GM19023 (cell line): ENCODE data around the gene PLXDC1.

Experiments used
- ATAC-seq: cut with Tn5 transposase; IDR thresholded peaks from one replicate; pipeline ENCODE4 v1.9.1; 2021; ENCODE audit warnings: mild to moderate bottlenecking, moderate library complexity; ENCODE audit not compliant: unreplicated experiment

PLXDC1 gene

DNA sequence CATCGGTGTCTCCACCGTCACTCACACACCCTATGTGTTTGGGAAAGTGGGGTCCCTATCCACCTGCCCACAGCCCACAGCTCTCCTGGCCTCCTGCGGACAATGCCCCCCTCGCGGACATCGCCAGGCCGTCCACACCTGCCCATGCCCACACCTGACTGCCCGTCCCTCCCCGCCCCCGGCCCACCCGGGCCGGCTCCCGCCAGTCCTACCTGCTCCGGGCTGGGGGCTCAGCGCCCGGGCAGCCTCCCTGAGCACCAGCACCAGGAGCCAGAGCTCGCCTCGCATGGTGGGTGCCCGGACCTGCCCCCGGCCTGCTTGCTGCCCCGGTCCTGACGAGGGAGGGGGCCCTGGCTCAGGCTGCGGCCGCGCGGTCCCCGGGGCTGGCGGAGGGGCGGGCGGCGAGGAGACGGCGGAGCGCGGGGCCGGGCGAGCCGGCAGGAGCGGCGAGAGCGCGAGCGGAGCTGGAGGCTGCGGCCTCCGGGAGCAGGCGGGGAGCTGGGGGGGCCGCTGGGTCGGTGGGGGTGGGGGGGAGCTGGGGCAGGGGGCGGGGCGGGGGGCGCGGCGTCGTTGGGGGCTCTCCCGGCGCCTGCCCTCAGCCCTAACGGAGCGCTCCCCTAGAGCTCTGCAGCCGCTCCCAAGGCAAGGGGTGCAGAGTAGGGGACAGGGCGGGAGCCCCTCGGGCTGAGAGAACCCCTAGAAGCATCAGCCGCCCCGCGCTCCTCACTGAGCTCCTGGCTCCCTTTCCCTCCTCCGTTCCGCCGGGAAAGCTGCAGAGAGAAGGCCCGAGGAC is at the start of gene PLXDC1:
PLXDC1 (minus strand) TSS at position 488 of the 793 bp plus-strand sequence; CDS start at position 288, 200 bp downstream.
- no peak for ATAC-seq

DNA sequence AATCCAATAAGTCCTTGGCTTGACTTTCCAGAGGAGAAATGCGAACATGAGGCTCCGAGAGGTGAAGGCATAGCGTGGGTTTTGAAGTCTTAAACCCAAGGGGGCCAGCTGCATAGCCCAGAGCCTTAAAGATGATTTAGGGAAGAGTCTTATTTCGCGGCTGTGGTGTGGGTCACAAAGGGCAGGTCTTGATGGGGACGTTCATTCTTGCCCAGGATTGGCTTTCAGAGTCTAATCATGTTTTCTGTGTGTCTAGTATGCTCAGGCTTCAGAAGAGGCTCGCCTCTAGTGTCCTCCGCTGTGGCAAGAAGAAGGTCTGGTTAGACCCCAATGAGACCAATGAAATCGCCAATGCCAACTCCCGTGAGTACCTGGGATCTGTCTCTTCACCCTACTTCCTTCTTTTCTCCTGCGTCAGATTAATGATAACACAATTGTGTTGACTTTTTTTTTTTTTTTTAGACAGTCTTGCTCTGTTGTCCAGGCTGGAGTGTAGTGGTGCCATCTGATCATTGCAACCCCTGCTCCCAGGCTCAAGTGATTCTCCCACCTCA is 49.6 kb upstream of the PLXDC1 start:
- no peak for ATAC-seq

DNA sequence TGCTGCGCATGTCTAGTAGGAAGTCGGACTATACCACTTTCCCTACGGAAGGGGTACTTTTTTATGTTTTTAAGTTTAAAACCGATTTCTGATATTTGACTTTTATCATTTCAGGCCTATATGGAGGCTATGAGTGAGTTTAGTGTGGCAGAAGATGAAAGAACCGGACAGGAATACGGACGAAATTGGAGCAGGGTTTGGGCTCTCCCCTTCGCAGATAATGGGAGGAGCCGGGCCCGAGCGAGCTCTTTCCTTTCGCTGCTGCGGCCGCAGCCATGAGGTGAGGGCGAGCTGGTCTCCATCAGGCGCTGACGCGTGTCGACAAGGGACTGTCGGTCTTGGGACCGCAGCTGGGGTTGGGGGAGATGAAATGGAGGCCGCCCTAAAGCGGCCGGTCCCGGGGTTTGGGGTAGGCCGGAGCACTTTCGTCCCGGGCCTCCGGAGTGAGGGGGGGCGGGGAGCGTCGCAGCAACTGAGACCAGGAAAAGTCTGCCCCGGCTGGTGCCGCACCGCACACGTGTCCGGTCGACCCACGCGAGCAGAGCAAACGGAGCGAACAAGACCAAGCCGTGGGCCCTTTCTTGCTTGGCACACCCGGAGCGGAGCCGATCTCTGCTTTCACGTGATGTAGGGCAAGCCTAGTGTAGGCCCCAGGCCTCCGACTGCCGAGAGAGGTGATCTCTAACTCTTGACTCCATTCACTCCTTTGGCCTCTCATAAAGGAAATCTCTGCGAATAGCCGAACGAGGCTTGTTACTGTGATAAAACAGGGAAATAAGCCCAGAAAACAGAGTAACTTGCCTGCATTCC is 48.8 kb upstream of the PLXDC1 start, which contains the start of gene RPL19:
RPL19 (plus strand) TSS at position 214 of the 810 bp plus-strand sequence; CDS start at position 276, 62 bp downstream.
- ATAC-seq, result peak; percentile 53

DNA sequence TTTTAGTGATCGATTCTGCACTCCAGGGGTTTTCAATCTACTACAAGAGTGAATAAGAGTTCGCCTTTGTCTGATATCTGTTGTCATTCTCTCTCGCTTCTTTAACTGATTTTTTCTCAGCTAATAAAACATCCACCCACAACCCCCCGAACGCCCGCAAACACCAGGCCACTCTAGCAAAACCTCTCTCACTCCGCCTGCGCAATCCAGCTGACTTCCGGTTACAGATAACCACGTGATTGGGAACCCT is 48.3 kb upstream of the PLXDC1 start:
- ATAC-seq, result peak; percentile 56

DNA sequence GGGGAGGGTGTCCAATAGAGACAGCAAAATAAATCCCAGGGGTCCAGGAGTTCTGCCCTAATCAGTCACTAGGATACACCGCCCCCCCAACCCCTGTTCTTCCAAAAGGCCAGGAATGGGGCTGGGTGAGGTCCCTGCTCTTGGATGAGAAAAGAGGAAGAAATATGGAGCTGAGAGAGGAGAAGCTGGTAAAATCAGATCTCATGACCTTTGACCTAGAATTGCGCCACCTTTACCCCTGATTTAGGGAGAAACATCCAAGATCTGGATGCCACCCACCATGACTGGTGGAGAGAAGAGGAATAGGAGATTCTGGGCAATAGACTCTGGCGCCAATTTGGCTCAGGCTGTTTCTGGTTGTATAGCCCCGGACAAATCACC is 46.7 kb upstream of the PLXDC1 start:
- ATAC-seq, result no peak

DNA sequence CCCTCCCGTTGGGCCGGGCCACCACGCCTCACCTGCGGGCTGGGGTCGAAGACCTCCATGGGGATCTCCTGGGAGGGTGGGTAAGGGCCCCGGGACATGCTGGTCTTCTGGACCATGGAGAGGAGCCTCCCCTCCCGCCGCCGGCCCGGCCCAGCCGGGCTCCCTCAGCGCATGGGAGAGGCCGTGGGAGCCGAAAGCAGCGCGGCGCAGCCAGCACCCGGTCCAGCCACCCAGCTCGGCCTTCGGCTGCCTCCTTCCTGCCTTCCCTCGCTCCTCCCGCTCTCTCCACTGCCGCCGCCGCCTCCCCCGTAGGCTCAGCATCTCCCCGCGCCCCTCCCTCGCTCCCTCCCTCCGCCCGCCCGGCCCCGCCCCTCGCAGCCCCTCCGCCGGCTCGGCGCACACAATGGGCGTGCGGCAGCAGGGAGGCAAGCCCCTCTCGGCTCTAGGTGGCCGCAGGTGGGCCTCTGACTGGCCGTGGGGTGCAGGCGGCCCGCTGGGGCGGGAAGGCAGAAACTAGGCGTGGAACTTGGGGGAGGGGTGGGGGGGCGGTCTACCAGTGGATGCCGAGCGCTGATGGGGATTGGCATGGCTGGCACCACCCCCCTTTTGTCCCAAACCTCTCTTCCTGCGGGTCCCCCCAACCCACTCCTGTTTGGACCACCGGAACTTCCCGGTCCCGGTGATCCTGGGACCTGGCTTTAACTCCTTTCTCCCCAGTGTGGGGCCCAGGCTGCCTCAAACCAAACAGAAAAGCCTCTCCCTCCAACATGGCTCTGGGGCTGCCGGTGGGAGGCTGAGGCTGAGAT is 46.1 kb upstream of the PLXDC1 start, which contains the start of gene CACNB1:
CACNB1 (minus strand) TSS at position 290 of the 806 bp plus-strand sequence; CDS start at position 116, 174 bp downstream.
- ATAC-seq, result no peak

DNA sequence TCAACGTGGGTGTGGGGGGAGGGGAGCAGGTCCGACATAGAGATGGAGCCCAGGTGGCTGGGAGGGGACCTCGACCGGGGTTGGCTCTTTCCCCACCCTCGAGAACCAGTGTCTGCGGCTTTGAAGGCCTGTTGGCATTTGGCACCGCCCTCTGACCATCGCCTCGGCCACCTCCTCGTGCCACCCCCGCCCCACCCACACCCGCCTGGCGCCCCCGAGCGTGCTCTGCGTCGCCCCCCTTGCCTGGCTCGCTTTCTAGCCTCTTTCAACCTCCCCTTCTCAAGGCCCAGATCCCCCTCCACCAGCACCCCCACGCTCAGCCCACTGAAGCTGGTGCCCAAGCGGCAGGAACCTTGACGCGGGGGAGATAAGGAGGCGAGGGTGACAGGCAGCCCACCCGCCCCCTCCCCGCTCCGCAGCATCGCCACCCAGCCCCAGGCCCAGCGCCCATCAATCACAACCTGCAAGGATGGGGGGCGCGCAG is 45.4 kb upstream of the PLXDC1 start:
- ATAC-seq, result no peak

DNA sequence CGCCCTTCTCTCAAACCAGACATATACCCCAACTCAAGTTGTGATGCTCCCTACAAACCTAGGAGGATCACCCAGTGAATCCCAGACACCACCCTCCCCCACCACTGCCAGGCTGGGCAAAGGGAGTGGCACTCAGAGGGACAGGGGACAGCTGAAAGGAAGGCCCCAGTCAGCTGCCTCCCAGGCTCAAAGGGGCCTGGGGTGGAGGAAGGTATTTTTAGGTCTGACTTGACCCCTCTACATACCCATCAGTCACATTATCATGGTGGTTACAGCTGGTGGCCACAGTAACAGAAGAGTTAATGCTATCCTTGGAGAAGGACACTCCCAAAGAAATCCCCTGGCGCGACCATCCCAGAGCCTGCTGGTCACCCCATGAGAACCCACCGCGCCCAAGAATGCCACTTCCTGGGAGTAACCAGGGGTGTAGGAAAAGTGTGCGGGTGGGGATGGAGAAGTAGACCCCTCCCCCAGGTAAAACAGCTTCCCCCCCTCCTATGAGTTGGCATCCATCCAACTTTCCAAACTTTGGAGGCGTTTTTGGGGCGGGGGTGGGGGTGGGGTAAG is 44.9 kb upstream of the PLXDC1 start:
- ATAC-seq, result no peak

DNA sequence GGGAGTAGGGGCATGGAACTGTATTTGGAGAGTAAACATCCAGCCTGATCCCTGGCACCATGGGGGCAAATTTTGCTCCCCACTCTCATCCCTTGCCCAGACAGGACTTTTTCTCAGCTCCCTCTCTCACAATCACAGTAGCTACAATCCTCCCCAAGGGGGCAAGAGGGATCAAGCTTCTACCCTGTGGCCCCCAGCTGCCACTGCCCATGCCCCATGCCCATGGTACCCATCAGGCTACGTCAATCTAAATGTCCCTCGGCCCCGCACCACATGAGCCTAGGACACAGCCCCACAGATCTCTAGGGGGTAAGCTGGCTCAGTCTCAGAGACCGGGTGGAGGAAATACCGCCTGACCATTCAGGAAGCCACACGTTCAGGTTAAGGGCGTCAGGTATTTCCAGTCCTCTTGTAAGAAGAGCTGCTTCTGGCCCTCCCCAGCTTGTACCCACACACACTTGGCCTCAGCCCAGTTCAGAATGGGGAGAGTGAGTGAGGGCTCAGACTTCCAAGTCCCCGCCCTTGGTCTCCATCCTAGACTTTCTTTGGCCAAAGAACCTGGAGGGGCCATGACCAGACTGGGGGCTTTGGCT is 44.2 kb upstream of the PLXDC1 start:
- no peak for ATAC-seq

DNA sequence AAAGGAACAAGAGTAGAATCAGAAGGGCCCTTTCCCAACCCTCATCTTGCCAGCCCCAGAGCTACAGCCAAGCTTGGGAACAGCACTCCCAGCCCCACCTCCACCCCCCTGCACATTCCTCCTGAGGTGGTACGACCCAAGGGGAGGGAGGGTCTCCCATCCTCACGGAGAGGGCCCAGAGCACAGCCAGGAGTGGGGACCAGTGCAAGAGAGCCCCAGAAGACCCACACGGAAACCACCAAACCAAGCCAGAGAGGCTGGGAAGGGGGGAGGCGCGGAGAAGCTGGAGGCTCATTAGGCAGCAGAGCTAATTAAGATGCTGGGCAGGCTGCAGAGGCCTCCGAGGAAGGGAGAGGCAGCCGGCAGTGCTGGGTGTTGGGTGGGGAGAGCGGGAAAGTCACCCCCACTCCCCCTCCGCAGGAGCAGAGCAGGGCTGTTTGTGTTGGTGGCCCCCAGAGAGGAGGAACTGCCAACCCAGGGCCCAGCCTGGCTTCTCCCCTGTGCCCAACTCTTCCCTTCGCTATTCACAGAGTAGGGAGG is 43.6 kb upstream of the PLXDC1 start:
- ATAC-seq, result no peak

DNA sequence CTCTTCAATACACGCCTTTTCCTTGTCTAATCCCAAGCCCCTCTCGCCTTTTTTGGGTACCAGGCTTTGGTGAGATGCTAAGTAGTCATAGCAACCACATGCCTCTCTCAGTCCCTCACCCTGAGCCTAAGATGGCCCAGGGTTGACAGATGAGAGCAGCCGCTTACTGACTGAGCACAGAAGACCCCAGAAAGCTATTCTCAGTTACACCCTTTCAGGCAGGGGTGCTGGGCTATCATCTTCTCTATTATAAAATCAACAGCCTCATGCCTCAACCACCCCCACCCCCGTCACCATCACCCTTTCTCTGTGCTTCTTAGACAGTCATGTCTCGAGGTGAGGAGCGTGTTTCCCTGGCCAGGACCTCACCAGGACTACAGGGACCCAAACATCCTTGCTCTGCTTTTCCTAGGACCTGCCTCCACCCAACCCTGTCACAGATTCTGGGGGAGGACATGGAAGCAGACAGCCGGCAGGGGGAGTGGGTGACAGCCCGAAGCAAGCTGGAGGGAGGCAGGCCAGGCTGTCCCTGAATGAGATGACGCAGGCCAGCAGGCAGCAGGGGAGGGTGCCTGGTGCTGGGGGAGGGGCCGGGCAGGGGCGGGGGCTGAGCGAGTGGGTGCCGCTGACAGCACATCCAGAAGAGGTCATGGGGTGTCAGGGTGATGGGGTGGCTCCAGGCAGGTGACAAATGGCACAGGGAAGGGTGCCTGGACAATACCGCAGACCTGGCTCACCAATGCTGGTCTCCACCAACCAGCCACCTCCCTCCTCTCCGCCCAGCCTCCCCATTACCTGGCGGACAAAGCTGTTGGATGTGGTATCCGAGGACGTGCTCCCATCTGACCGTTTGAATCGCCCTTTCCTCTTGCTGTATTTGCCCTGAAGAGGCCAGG is 42.9 kb upstream of the PLXDC1 start:
- ATAC-seq, result no peak

DNA sequence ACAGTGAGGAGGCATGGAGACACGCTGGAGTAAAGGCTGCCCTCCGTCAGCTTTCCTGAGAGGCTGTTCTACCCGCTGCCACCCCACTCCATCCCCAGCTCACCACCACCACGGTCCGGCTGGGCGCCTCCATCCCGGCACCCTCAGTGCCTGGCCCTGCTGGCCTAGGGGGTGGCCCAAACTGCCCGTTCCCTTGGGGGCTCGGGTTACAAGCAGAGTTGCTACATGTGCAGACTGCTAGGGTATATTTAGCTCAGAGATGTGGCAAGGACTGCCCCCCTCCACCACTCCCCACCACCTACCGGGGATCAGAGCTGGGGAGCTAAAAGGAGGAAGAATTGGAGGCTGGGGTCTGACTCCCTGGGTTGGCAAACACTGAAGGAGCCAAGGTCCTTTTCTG is 41.9 kb upstream of the PLXDC1 start:
- no peak for ATAC-seq

DNA sequence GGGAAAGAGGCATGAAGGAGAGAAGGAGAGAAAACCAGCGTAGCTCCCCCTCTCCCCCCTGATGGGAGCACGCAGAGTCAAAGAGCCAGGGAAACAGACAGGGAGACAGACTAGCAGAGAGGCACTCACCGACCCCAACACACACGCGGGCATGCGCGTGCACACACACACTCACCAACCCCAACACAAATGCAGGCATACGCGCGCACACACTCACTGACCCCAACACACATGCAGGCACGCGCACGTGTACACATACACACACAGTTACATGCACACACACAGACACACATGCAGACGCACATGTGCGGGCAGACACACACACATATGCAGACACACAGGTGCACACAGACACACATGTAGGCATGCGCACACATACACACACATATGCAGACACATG is 41.5 kb upstream of the PLXDC1 start:
- ATAC-seq, result no peak

DNA sequence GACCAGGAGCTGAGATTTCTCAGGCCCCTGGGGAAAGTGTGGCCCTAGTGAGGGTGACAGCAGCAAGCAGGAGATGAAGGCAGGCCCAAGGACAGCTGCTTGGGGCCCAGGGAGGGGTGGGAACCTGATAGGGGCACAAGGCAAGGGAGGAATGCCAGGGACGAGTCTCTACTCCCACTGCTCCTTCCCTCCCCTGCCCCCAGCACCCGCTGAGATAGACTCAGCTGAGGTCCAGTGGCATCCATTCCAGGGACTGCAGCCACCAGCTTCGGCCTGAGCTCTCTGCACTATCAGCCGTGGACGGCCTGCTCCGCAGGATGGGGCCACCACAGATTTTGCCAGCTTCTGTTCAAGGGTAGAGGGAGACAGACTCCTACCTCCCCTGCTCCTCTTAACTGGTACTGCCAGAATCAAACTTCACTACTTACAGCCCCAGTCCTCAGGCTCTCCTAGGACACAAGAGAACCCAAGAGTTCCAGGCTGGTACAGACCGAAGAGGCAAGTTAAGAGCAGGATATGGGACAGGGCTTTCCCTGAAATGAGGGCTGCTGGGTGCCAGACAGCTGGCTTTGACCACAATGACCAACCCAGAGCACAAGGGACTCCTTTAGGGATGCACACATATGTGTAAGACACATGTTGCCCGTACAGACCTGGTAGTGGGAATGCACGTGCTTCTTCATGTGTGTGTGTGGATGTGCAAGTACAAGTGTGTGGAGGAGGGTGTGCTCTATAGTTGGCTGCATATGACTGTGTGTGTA is 40.5 kb upstream of the PLXDC1 start:
- ATAC-seq, result no peak

DNA sequence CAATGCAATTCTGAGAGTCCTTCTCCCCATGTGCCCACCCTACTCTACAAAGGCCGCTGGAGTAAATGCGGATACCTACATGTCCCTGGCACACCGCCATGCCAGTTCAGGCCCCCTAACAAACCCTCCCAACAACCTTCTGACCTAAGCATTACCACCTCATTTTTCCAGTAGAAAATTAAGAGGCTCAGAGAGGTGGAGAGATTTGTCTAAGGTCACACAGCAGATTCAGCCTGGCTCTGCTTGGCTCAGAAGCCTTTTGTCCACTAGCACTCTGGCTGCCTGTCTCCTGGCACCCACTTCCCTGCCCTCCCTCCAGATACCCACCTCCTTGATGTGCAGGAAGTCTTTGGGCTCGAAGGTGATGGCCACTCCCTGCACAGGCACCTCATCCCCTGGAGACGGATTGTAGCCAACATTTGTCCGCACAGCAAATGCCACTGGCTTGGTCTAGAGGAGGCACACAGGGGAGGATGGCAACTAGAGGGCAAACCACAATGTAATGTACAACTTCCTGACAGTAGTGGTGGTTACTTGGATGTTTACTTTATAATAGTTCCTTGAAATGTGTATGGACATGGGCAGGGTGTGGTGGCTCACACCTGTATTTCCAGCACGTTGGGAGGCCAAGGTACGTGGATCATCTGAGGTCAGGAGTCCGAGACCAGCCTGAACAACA is 35.9 kb upstream of the PLXDC1 start:
- ATAC-seq, result no peak

DNA sequence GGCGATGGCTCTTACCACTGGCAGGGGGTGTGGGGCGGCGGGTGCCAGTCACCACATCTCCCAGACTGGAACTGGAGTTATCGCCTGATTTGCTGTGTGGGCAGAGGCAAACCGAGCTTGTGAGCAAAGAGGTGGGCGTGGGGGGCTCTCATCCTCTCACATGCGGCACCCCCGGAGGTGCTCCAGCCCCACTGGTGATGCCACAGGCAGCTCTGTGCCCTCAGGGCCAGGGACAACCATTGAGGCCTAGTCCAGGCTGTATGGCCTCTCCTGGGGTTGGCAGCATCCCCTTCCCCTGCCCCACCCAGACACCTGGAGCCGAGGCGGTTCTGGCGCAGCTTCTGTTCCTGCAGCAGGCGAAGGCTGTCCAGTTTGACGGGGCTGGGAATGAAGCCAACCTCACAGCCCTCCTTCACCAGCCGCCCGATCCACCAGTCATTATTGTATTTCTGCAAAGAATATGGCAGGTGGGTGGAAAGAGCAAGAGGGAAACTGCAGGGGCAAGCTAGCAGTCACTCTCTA is 35.1 kb upstream of the PLXDC1 start:
- no peak for ATAC-seq

DNA sequence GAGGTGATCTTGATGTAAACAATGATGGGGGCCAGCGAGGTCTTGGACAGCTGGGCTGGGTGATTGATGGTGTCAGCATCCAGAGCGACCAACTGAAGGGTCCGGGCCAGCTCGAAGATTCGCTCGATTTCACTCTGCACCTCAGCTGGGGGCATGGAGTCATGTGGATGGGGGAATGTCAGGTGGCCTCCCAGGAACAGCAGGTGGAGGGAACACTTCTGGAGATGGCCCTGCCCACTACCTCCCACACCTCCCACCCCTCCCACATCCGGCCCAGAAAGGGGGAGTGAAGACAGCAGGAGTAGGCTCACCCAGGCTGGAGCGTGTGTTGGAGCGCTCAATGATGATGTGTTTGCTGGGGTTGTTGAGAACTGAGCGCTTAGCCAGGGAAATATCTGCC is 32.3 kb upstream of the PLXDC1 start:
- ATAC-seq, result no peak
